IPS DF 6.9 (cell line): ENCODE measurements around the gene ZNF440.
A peak's percentile ranks its signal among the peaks of the same experiment; 100 is the strongest.
"Not testable (repeated sequence)": the region's sequence is repeated elsewhere in the genome, so short reads cannot be mapped to it uniquely, and the experiment has no call there.

Source experiments
- DNase-seq: peaks from one replicate; pipeline ENCODE4 v3.0.0-alpha.2; 2013; ENCODE audit warnings: low read depth, low spot score
- H3K27ac ChIP-seq: one replicate; pipeline ENCODE4 v1.5.1; 2013; ENCODE audit warnings: low read length, control low read depth
- H3K27me3 ChIP-seq: 2 replicates; pipeline ENCODE4 v1.6.1; 2013; ENCODE audit warnings: mild to moderate bottlenecking, low read length; ENCODE audit not compliant: control insufficient read depth, insufficient read depth
- H3K36me3 ChIP-seq: 2 replicates; pipeline ENCODE4 v1.6.1; 2013; ENCODE audit warnings: low read length; ENCODE audit not compliant: control insufficient read depth, insufficient read depth
- H3K4me1 ChIP-seq: 2 replicates; pipeline ENCODE4 v1.6.1; 2013; ENCODE audit warnings: low read length; ENCODE audit not compliant: control insufficient read depth, insufficient read depth
- H3K4me3 ChIP-seq: 2 replicates; pipeline ENCODE4 v1.5.1; 2013; ENCODE audit warnings: mild to moderate bottlenecking, low read length
- H3K9me3 ChIP-seq: 2 replicates; pipeline ENCODE4 v1.6.1; 2013; ENCODE audit warnings: low read length, inconsistent platforms; ENCODE audit not compliant: control insufficient read depth, insufficient read depth
- WGBS: extraction: QIAGEN DNeasy Blood & Tissue Kit; methylation state at CpG from one replicate; pipeline ENCODE4 v1.1.7; 2013; ENCODE audit warnings: mixed read lengths, missing lambda C conversion rate; ENCODE audit not compliant: insufficient read length, insufficient coverage; 5-methylcytosine and 5-hydroxymethylcytosine counted together

The ZNF440 gene

GRCh38 chr19:11856596-11857250, 42.6 kb downstream of the ZNF440 start:
- Histone ChIP-seq H3K4me1 (no peaks in the 10 kb centered on the region), H3K27me3 (no peaks in the 10 kb centered on the region), H3K4me3 (no peak overlapping the region), H3K36me3 (no peaks in the 10 kb centered on the region), H3K27ac (no peak overlapping the region), H3K9me3 (peaks cover 1% of the 10 kb centered on the region; the same call in 1 of the 2 replicates)
- WGBS = no CpG with 5 or more reads among the region's 12 CpGs
- no peak for DNase-seq

- Histone ChIP-seq H3K27me3 (no peaks in the 10 kb centered on the region), H3K4me3 (no peak overlapping the region), H3K36me3 (no peaks in the 10 kb centered on the region), H3K27ac (no peak overlapping the region), H3K4me1 (no peaks in the 10 kb centered on the region), H3K9me3 (peaks cover 1% of the 10 kb centered on the region; the same call in 1 of the 2 replicates)
- no peak for DNase-seq
- no CpG with 5 or more reads among the region's 7 CpGs for WGBS
Observed at GRCh38 chr19:11860721-11861120, 46.6 kb downstream of the ZNF440 start.

GRCh38 chr19:11861301-11861700, 47.2 kb downstream of the ZNF440 start:
- 0 out of 2 replicates have a peak, but pooled peaks cover 1% of the 10 kb centered on the region for H3K9me3 ChIP-seq
- H3K27ac ChIP-seq = no peak overlapping the region
- no CpG with 5 or more reads among the region's 2 CpGs for WGBS
- no peaks in the 10 kb centered on the region for H3K4me1 ChIP-seq
- no peaks in the 10 kb centered on the region for H3K27me3 ChIP-seq
- no peaks in the 10 kb centered on the region for H3K36me3 ChIP-seq
- no peak for DNase-seq
- no peak overlapping the region for H3K4me3 ChIP-seq

GRCh38 chr19:11867766-11868165, 53.7 kb downstream of the ZNF440 start:
- H3K4me1 ChIP-seq, H3K36me3 ChIP-seq, H3K27ac ChIP-seq, H3K27me3 ChIP-seq, H3K9me3 ChIP-seq, H3K4me3 ChIP-seq, DNase-seq: not testable (repeated sequence)
- WGBS = no CpG with 5 or more reads among the region's 4 CpGs

- Histone ChIP-seq H3K27me3 (no peaks in the 10 kb centered on the region), H3K4me3 (no peak overlapping the region), H3K36me3 (no peaks in the 10 kb centered on the region), H3K27ac (no peak overlapping the region), H3K4me1 (no peaks in the 10 kb centered on the region), H3K9me3 (no peaks in the 10 kb centered on the region; the same call in 1 of the 2 replicates)
- no peak for DNase-seq
- no CpG with 5 or more reads among the region's 8 CpGs for WGBS
Observed at GRCh38 chr19:11868188-11868587, 54.1 kb downstream of the ZNF440 start.

GRCh38 chr19:11872624-11873023, 58.6 kb downstream of the ZNF440 start:
- Histone ChIP-seq H3K36me3 (no peaks in the 10 kb centered on the region), H3K9me3 (no peaks in the 10 kb centered on the region), H3K27ac (no peak overlapping the region), H3K27me3 (no peaks in the 10 kb centered on the region), H3K4me1 (no peaks in the 10 kb centered on the region), H3K4me3 (no peak overlapping the region)
- DNase-seq = no peak
- WGBS = no CpG with 5 or more reads among the region's 9 CpGs

- H3K27me3 ChIP-seq = no peaks in the 10 kb centered on the region
- no peak overlapping the region for H3K4me3 ChIP-seq
- DNase-seq = no peak
- no CpG with 5 or more reads among the region's 1 CpG for WGBS
- H3K36me3 ChIP-seq = no peaks in the 10 kb centered on the region
- no peak overlapping the region for H3K27ac ChIP-seq
- H3K4me1 ChIP-seq = no peaks in the 10 kb centered on the region
- no peaks in the 10 kb centered on the region for H3K9me3 ChIP-seq
Observed at GRCh38 chr19:11873762-11874161, 59.7 kb downstream of the ZNF440 start.

GRCh38 chr19:11879687-11880266, 65.7 kb downstream of the ZNF440 start:
- WGBS = no CpG with 5 or more reads among the region's 16 CpGs
- not testable (repeated sequence) for H3K9me3 ChIP-seq, DNase-seq, H3K4me1 ChIP-seq, H3K27ac ChIP-seq, H3K27me3 ChIP-seq, H3K4me3 ChIP-seq, H3K36me3 ChIP-seq

- no peak overlapping the region for H3K27ac ChIP-seq
- DNase-seq = no peak
- H3K4me3 ChIP-seq = no peak overlapping the region
- H3K4me1 ChIP-seq = no peaks in the 10 kb centered on the region
- no peaks in the 10 kb centered on the region for H3K9me3 ChIP-seq
- no CpG with 5 or more reads among the region's 12 CpGs for WGBS
- no peaks in the 10 kb centered on the region for H3K36me3 ChIP-seq
- H3K27me3 ChIP-seq = no peaks in the 10 kb centered on the region
Observed at GRCh38 chr19:11880598-11880997, 66.5 kb downstream of the ZNF440 start.

- no CpG with 5 or more reads among the region's 10 CpGs for WGBS
Observed at GRCh38 chr19:11881151-11881800, 67.2 kb downstream of the ZNF440 start.

More at GRCh38 chr19:11881151-11881800, 67.2 kb downstream of the ZNF440 start:
- H3K4me3 ChIP-seq = no peak overlapping the region
- DNase-seq = peak; percentile 61
- H3K9me3 ChIP-seq = no peaks in the 10 kb centered on the region
- no peaks in the 10 kb centered on the region for H3K27me3 ChIP-seq
- H3K27ac ChIP-seq = no peak overlapping the region
- no peaks in the 10 kb centered on the region for H3K4me1 ChIP-seq
- H3K36me3 ChIP-seq = no peaks in the 10 kb centered on the region
